GM23338 (cell line): Measurements from ENCODE around the gene CARMIL1. TPM values are rescaled to one million over a fixed set of nuclear protein-coding genes. Genes with fewer than 3 reads are reported as not detected.

Experiments used
- ATAC-seq: fragments of 200-7000 bp; cut with Tn5 transposase; 3 replicates; pipeline ENCODE4 v1.9.1; 2020
- DNase-seq: peaks from one replicate; pipeline ENCODE4 v3.0.0-alpha.2; 2015; ENCODE audit warnings: low spot score
- H2AFZ ChIP-seq: fragments of 200-600 bp; sonication (generic); 2 replicates; pipeline ENCODE4 v1.8.0; 2016; ENCODE audit warnings: antibody characterized with exemption, mild to moderate bottlenecking, moderate library complexity
- H3F3A ChIP-seq: fragments of 200-600 bp; sonication (generic); replicated peaks from 2 replicates; pipeline ENCODE4 v1.8.0; 2017; ENCODE audit warnings: antibody characterized with exemption, mixed run types, low read depth
- H3K27ac ChIP-seq: fragments of 200-600 bp; sonication (generic); 2 replicates; pipeline ENCODE4 v1.6.1; 2016; ENCODE audit warnings: low read depth
- H3K27me3 ChIP-seq: fragments of 200-600 bp; sonication (generic); 2 replicates; pipeline ENCODE4 v1.8.0; 2016; ENCODE audit warnings: mild to moderate bottlenecking, mixed run types, moderate library complexity; ENCODE audit not compliant: insufficient read depth
- H3K36me3 ChIP-seq: fragments of 200-600 bp; sonication (generic); 2 replicates; pipeline ENCODE4 v1.8.0; 2016; ENCODE audit warnings: mild to moderate bottlenecking; ENCODE audit not compliant: insufficient read depth
- H3K4me1 ChIP-seq: fragments of 200-600 bp; sonication (generic); 2 replicates; pipeline ENCODE4 v1.8.0; 2016; ENCODE audit warnings: mild to moderate bottlenecking, moderate library complexity; ENCODE audit not compliant: insufficient read depth
- H3K4me2 ChIP-seq: fragments of 200-600 bp; sonication (generic); 2 replicates; pipeline ENCODE4 v1.7.1; 2017; ENCODE audit warnings: mixed run types
- H3K4me3 ChIP-seq: fragments of 200-600 bp; sonication (generic); 2 replicates; pipeline ENCODE4 v1.6.1; 2016; ENCODE audit warnings: mixed run types
- H3K79me2 ChIP-seq: fragments of 200-600 bp; sonication (generic); replicated peaks from 2 replicates; pipeline ENCODE4 v1.8.0; 2017; ENCODE audit warnings: mild to moderate bottlenecking; ENCODE audit not compliant: insufficient read depth
- H3K9me2 ChIP-seq: fragments of 200-600 bp; sonication (generic); 2 replicates; pipeline ENCODE4 v1.8.0; 2017; ENCODE audit not compliant: insufficient read depth
- H4K20me1 ChIP-seq: fragments of 200-600 bp; sonication (generic); replicated peaks from 2 replicates; pipeline ENCODE4 v1.8.0; 2017; ENCODE audit warnings: mild to moderate bottlenecking; ENCODE audit not compliant: insufficient read depth
- H3K27ac Mint-ChIP-seq: 2 replicates; pipeline ENCODE4 v1.8.0; 2020; ENCODE audit warnings: inconsistent platforms, mild to moderate bottlenecking, moderate library complexity, mixed read lengths
- H3K27me3 Mint-ChIP-seq: 3 replicates; pipeline ENCODE4 v1.8.0; 2022; ENCODE audit warnings: low read depth, mild to moderate bottlenecking, moderate library complexity, mixed read lengths, inconsistent platforms; ENCODE audit not compliant: insufficient read depth, poor library complexity
- H3K36me3 Mint-ChIP-seq: 3 replicates; pipeline ENCODE4 v1.8.0; 2021; ENCODE audit warnings: low read depth, mild to moderate bottlenecking, inconsistent platforms, moderate library complexity, mixed read lengths
- H3K4me1 Mint-ChIP-seq: 3 replicates; pipeline ENCODE4 v1.8.0; 2020; ENCODE audit warnings: mild to moderate bottlenecking, inconsistent platforms, mixed read lengths
- H3K4me3 Mint-ChIP-seq: 3 replicates; pipeline ENCODE4 v1.8.0; 2021; ENCODE audit warnings: moderate library complexity, mild to moderate bottlenecking, inconsistent platforms, mixed read lengths
- H3K9me3 Mint-ChIP-seq: 3 replicates; pipeline ENCODE4 v1.8.0; 2020; ENCODE audit warnings: moderate library complexity, mild to moderate bottlenecking, inconsistent platforms, mixed read lengths
- CREB1 ChIP-seq: fragments of 250-450 bp; sonication (Bioruptor Pico); IDR thresholded peaks from 2 replicates; pipeline ENCODE4 v1.5.0; 2020; ENCODE audit warnings: low read depth, mild to moderate bottlenecking, moderate library complexity
- CTCF ChIP-seq, 2 experiments: fragments of 200-600 bp in 1 of 2; sonication (generic) in 1 of 2; conservative IDR thresholded peaks; 2 replicates each; pipeline versions ENCODE4 v1.5.1 to v1.6.1; 2016 to 2017; ENCODE audit warnings: antibody characterized with exemption in 2 of 2, low read depth in 2 of 2, mild to moderate bottlenecking in 2 of 2, moderate library complexity in 1 of 2
- ETS1 ChIP-seq: IDR thresholded peaks from 2 replicates; pipeline ENCODE4 v1.6.1; 2016; ENCODE audit warnings: antibody characterized with exemption
- EZH2 ChIP-seq: fragments of 200-600 bp; sonication (generic); IDR thresholded peaks from one replicate; pipeline ENCODE4 v1.8.0; 2017; ENCODE audit warnings: antibody characterized with exemption, mild to moderate bottlenecking, low read depth; ENCODE audit not compliant: unreplicated experiment
- EZH2phosphoT487 ChIP-seq: fragments of 200-600 bp; sonication (generic); IDR thresholded peaks from one replicate; pipeline ENCODE4 v1.8.1; 2018; ENCODE audit warnings: antibody characterized with exemption; ENCODE audit not compliant: unreplicated experiment
- JUNB ChIP-seq: IDR thresholded peaks from one replicate; pipeline ENCODE4 v1.6.1; 2016; ENCODE audit warnings: antibody characterized with exemption; ENCODE audit not compliant: unreplicated experiment
- NANOG ChIP-seq: IDR thresholded peaks from 2 replicates; pipeline ENCODE4 v1.6.1; 2016; ENCODE audit warnings: antibody characterized with exemption, borderline replicate concordance
- POLR2AphosphoS5 ChIP-seq: IDR thresholded peaks from 2 replicates; pipeline ENCODE4 v1.6.1; 2016; ENCODE audit warnings: antibody characterized with exemption, low read depth
- REST ChIP-seq: IDR thresholded peaks from one replicate; pipeline ENCODE4 v1.6.1; 2018; ENCODE audit warnings: antibody characterized with exemption; ENCODE audit not compliant: unreplicated experiment
- STAT1 ChIP-seq: IDR thresholded peaks from one replicate; pipeline ENCODE4 v1.6.1; 2016; ENCODE audit warnings: antibody characterized with exemption; ENCODE audit not compliant: unreplicated experiment
- ZNF114 ChIP-seq: fragments of 250-450 bp; sonication (Bioruptor Pico); IDR thresholded peaks from 2 replicates; pipeline ENCODE4 v1.5.0; 2020; ENCODE audit warnings: mild to moderate bottlenecking, moderate library complexity
- ZNF331 ChIP-seq: fragments of 250-450 bp; sonication (Bioruptor Pico); IDR thresholded peaks from 2 replicates; pipeline ENCODE4 v1.5.0; 2020; ENCODE audit warnings: low read depth, mild to moderate bottlenecking, moderate library complexity
- ZNF462 ChIP-seq: fragments of 250-450 bp; sonication (Bioruptor Pico); IDR thresholded peaks from 2 replicates; pipeline ENCODE4 v1.5.0; 2020; ENCODE audit warnings: mild to moderate bottlenecking, moderate library complexity
- polyA plus RNA-seq: library from polyadenylated mRNA; unstranded; fragments of >200 nt; fragmentation: Nextera tagmentation; extraction: Ambion mirVana; gene quantifications from 2 replicates; pipeline ENCODE4 v1.2.1, GENCODE V29; 2016
- total RNA-seq: library from RNA; depleted of rRNA; stranded (reverse); fragments of >200 nt; shearing (Covaris generic); gene quantifications from 2 replicates; pipeline ENCODE4 v1.2.3, GENCODE V29; 2014

Gene CARMIL1
- total and polyA plus RNA-seq, 2 experiments from 2014 or later: 43.2 to 66.9 TPM

GRCh38 chr6:25603251-25603650 lies 324.1 kb downstream of the CARMIL1 start:
- Histone ChIP-seq H3K4me1 (no peaks in the 10 kb centered on the region), H3K79me2 (no peaks in the 10 kb centered on the region), H3F3A (no peaks in the 10 kb centered on the region), H3K4me2 (no peak overlapping the region), H3K27ac (no peak overlapping the region), H2AFZ (no peak overlapping the region), H4K20me1 (no peaks in the 10 kb centered on the region), H3K27me3 (no peaks in the 10 kb centered on the region), H3K36me3 (no peaks in the 10 kb centered on the region; the same call in 1 of the 2 replicates), H3K9me2 (no peaks in the 10 kb centered on the region), H3K4me3 (no peak overlapping the region)
- H3K4me1 Mint-ChIP-seq: peaks cover 6% of the 10 kb centered on the region; the same call in 2 of the 3 replicates
- no peaks in the 10 kb centered on the region for H3K9me3 Mint-ChIP-seq
- TF ChIP-seq REST: no peak
- no peak for TF ChIP-seq ETS1
- TF ChIP-seq JUNB: no peak
- TF ChIP-seq ZNF462 (CRISPR knock-in tag): no peak
- TF ChIP-seq EZH2phosphoT487: no peak
- no peak for TF ChIP-seq ZNF114 (CRISPR knock-in tag)
- no peak for TF ChIP-seq NANOG
- no peak for TF ChIP-seq STAT1
- TF ChIP-seq ZNF331: no peak
- TF ChIP-seq CREB1 (CRISPR knock-in tag): no peak
- TF ChIP-seq CTCF (conservative IDR thresholded peaks at IDR 0.05; ENCODE audit: low read depth in 2 of 2): no peak
- no peak for TF ChIP-seq POLR2AphosphoS5
- TF ChIP-seq EZH2: no peak
- peaks cover 5% of the 10 kb centered on the region for H3K27me3 Mint-ChIP-seq
- no peak overlapping the region for H3K4me3 Mint-ChIP-seq
- H3K36me3 Mint-ChIP-seq: peaks cover 4% of the 10 kb centered on the region; the same call in 2 of the 3 replicates
- H3K27ac Mint-ChIP-seq: no peak overlapping the region
- DNase-seq (no peak), ATAC-seq (no peak)
